GM18507 (cell line): ENCODE measurements around the gene CPPED1.
"Not testable (repeated sequence)": the region's sequence is repeated elsewhere in the genome, so short reads cannot be mapped to it uniquely, and the experiment has no call there.

ENCODE experiments used
- DNase-seq: peaks from one replicate; pipeline ENCODE4 v3.0.0; 2011; ENCODE audit warnings: low read depth; ENCODE audit not compliant: insufficient read length; ENCODE audit errors: extremely low spot score
- FAIRE-seq: peaks from 2 replicates; lab custom pipeline; 2011; peaks lifted over from hg19 to GRCh38; lab: Jason Lieb, UNC

Gene CPPED1, protein sequence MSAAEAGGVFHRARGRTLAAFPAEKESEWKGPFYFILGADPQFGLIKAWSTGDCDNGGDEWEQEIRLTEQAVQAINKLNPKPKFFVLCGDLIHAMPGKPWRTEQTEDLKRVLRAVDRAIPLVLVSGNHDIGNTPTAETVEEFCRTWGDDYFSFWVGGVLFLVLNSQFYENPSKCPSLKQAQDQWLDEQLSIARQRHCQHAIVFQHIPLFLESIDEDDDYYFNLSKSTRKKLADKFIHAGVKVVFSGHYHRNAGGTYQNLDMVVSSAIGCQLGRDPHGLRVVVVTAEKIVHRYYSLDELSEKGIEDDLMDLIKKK

GRCh38 chr16:12803203-12804093, at the start of gene CPPED1:
Gene CPPED1 (minus strand): TSS chr16:12803887. CDS start chr16:12803776, 111 bp downstream.
- peak; percentile 93 for DNase-seq
- FAIRE-seq, result peak; percentile 80

GRCh38 chr16:12850186-12850585, 46.5 kb upstream of the CPPED1 start:
- FAIRE-seq, result no peak
- DNase-seq, result no peak

DNA sequence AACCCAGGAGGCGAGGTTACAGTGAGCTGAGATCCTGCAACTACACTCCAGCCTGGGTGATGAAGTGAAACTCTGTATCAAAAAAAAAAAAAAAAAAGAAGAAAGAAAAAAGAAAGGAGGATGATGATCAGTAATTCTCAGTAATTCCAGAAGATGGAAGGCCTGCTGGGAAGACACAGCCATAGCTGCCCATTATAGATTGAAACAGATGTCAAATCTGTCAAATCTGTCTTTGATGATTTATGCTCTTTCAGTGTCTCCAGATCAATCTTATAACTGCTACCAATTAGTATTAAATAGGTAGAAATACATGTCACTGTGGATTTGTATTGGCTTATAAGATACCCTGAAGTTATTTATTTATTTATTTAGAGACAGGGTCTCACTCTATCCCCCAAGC, 42.9 kb upstream of the CPPED1 start:
- DNase-seq, result no peak
- no peak for FAIRE-seq

- FAIRE-seq, result no peak
- DNase-seq, result no peak
Measured at GRCh38 chr16:12845282-12845681, 41.6 kb upstream of the CPPED1 start.

DNA sequence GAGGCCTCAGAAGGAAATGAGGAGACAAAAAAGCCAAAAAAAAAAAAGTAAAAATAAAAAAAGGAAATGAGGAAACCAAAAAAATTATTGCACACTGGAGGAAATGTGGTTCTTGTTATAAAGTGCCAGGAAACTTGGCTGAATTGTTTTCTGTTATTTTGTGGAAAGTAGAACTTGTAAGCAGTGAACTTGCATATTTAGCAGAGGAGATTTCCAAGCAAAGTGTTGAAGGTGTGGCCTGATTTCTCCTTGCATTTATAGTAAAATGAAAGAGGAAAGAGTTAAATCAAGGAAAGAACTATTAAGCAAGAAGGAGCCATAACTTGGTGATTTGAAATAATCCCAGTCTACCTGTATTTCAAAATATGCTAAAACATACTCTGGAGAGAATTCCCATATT, 34.1 kb upstream of the CPPED1 start:
- FAIRE-seq, result no peak
- no peak for DNase-seq

- DNase-seq, result no peak
- FAIRE-seq, result no peak
Measured at GRCh38 chr16:12837291-12837690, 33.6 kb upstream of the CPPED1 start.

GRCh38 chr16:12833926-12834325, 30.2 kb upstream of the CPPED1 start:
- FAIRE-seq (no peak), DNase-seq (no peak)

DNA sequence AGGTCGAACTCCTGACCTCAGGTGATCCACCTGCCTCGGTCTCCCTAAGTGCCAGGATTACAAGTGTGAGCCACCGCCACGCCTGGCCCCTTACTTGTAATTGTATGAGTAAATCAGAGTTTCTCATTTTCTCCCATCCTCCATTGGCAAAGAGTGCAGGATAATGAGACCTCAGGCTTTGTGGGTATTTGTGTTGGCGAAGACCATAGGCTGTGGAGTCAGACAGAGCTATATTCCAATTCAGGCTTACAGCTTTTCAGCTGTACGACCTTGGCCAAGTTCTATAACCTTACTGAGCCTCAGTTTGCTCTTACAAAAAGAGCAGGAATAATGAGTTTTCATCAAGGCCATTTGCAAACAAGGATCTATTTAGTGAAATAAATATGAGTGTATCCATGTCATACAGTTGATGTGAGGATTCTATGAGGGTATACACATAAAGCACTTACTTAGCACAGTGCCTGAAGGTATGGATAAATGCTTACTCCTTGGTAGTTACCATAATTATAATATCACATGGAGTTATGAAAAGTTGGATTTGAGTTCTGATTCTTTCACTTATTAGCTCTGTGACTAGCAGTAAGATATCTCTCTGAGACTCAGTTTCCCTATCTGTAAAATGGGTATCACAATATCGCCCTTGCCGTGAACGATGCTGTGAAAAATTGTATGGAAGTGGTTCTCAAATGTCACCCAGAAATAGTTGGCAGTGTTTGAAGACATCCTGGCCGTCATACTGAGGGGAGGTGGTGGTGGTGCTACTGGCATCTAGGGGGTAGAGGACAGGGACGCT, 25.6 kb upstream of the CPPED1 start:
- FAIRE-seq, result no peak
- no peak for DNase-seq

GRCh38 chr16:12828206-12828605, 24.5 kb upstream of the CPPED1 start:
- FAIRE-seq (no peak), DNase-seq (no peak)

DNA sequence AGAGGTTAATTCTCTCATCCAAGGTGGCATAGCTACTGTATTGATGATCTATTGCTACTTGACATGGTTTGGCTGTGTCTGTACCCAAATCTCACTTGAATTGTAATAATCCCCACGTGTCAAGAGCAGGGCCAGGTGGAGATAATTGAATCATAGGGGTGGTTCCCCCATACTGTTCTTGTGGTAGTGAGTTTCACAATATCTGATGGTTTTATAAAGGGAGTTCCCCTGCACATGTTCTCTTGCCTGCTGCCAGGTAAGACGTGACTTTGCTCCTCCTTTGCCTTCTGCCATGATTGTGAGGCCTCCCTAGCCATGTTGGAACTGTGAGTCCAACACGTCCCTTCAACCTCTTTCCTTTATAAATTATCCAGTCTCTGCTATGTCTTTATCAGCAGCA, 22.9 kb upstream of the CPPED1 start:
- DNase-seq (no peak), FAIRE-seq (no peak)

GRCh38 chr16:12819126-12820117, 15.7 kb upstream of the CPPED1 start:
- DNase-seq (peak; percentile 65), FAIRE-seq (peak; percentile 80)

DNA sequence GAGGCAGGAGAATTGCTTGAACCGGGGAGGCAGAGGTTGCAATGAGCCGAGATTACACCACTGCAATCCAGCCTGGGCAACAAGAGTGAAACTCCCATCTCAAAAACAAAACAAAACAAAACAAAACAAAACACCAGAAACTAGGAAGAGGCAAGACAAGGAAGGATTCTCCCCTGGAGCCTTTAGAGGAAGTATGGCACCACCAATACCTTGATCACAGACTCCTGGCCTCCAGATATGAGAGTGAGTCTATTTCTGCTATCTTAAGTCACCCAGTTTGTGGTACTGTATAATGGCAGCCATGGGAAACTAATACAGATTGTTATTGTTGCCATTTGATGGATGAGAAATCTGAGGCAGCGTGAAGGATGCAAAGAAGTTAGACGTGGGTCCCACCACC, 14.6 kb upstream of the CPPED1 start:
- FAIRE-seq (no peak), DNase-seq (no peak)

- FAIRE-seq, DNase-seq: not testable (repeated sequence)
Measured at GRCh38 chr16:12816791-12817214, 13.1 kb upstream of the CPPED1 start.

DNA sequence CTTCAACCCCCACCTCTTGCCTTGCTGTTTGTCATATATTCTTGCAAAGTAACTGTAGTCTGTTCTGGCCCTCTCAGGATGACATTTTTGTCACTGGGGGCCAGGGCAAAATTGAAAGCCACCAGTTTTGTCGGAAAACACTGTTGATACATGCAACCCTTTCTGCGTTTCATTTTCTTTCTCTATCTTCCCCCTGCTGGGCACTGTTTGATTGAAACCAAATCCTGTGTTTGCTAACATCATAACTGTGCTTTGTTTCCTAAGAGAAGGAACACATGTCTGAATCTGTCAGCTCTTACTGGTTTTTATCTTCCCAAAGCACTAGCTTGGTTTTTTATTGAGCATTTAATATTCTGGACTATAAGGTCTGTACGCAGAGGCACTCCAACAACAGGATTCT, 11.7 kb upstream of the CPPED1 start:
- DNase-seq, result no peak

GRCh38 chr16:12813734-12814133, 10.0 kb upstream of the CPPED1 start:
- not testable (repeated sequence) for FAIRE-seq, DNase-seq

More for the DNA sequence above, 11.7 kb upstream of the CPPED1 start:
- no peak for FAIRE-seq

GRCh38 chr16:12813321-12813720, 9.6 kb upstream of the CPPED1 start:
- not testable (repeated sequence) for DNase-seq, FAIRE-seq

- no peak for DNase-seq
- FAIRE-seq, result no peak
Measured at GRCh38 chr16:12811441-12812383, 8.0 kb upstream of the CPPED1 start.

GRCh38 chr16:12805066-12805465, 1.4 kb upstream of the CPPED1 start:
- no peak for DNase-seq
- FAIRE-seq, result no peak
